ENCODE measurements around the gene BANP. TPM values are rescaled to one million over a fixed set of nuclear protein-coding genes. Genes with fewer than 3 reads are reported as not detected.
"Not testable (repeated sequence)": the region's sequence is repeated elsewhere in the genome, so short reads cannot be mapped to it uniquely, and the experiment has no call there.

Gene BANP
- total RNA-seq, 1 donor from 2014 or later: 29.7 TPM

GRCh38 chr16:88020516-88020885 is 69.3 kb downstream of the BANP start:
- H3K9me3 ChIP-seq: no peaks in the 10 kb centered on the region
- no peaks in the 10 kb centered on the region for H3K27me3 ChIP-seq (ENCODE audit: low read depth)
- TF ChIP-seq CTCF (IDR thresholded peaks at IDR 0.05): no peak
- ATAC-seq (no peak), DNase-seq (no peak)
- intact Hi-C loops (cut with DNase I): no loop called here
- H3K4me3 ChIP-seq: no peak overlapping the region
- H3K36me3 ChIP-seq: peaks cover 25% of the 10 kb centered on the region
- H3K27ac ChIP-seq: no peak overlapping the region
- H3K4me1 ChIP-seq: no peaks in the 10 kb centered on the region

DNA sequence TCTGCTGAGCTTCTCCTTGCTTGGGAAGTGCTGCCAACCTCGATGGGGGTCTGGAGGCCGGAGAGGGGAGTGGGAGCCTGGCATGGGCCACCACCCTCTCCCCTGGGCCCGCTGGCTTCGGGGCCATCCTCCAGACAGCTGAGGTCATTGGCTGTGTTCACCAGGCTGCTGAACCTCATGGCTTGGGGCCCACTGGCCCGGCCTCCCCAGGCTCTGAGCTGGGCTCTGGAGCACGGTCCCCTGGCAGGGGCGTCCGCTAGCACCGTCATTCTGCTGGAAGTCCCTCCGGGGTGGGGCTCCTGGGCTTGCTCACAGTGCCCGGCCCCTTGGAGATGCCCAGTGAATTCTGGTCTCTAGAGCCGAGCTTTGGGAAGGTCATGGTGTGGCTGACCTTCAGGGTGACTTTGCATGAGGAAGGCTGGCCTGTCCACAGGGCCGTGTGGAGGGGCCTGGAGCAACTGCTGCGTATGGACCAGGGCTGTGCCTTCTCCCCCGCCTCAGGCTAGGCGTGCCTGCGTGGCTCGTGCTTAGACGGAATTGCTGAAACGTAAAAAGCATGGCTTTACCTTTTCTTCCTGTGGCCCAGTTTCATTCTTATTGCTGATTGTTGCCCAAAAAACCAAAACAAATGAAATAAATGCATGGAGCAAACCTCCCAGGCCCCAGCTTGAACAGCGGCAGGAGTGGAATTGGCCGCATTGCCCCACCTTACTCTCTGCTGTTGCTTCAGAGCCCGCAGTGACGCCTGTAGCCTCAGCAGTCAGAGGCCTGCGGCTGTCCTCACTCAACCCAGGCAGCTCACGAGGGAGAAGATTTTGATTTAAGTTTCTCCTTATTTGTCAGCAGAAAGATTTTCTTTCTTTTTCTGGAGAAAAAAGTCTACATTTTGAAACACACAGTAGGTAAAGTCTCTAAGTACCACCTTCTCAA is 70.1 kb downstream of the BANP start:
- H3K27me3 ChIP-seq (ENCODE audit: low read depth); H3K27ac ChIP-seq; ATAC-seq; H3K9me3 ChIP-seq; DNase-seq; H3K4me3 ChIP-seq; H3K4me1 ChIP-seq; intact Hi-C loops (cut with DNase I): not testable (repeated sequence)
- peaks cover 25% of the 10 kb centered on the region for H3K36me3 ChIP-seq

- no peaks in the 10 kb centered on the region for H3K4me1 ChIP-seq
- DNase-seq (no peak), ATAC-seq (no peak)
- no peaks in the 10 kb centered on the region for H3K27me3 ChIP-seq (ENCODE audit: low read depth)
- H3K4me3 ChIP-seq: no peak overlapping the region
- peaks cover 27% of the 10 kb centered on the region for H3K36me3 ChIP-seq
- no peak for TF ChIP-seq CTCF (IDR thresholded peaks at IDR 0.05)
- no peak overlapping the region for H3K27ac ChIP-seq
- H3K9me3 ChIP-seq: no peaks in the 10 kb centered on the region
- intact Hi-C loops (cut with DNase I): no loop called here
These were observed 71.1 kb downstream of the BANP start for GRCh38 chr16:88022076-88023042.

- Histone ChIP-seq H3K4me1 (no peaks in the 10 kb centered on the region), H3K36me3 (peaks cover 30% of the 10 kb centered on the region), H3K27ac (no peak overlapping the region), H3K27me3 (ENCODE audit: low read depth) (no peaks in the 10 kb centered on the region), H3K4me3 (no peak overlapping the region), H3K9me3 (no peaks in the 10 kb centered on the region)
- ATAC-seq (no peak), DNase-seq (no peak)
- intact Hi-C loops (cut with DNase I): no loop called here
- no peak for TF ChIP-seq CTCF (IDR thresholded peaks at IDR 0.05)
These were observed 72.1 kb downstream of the BANP start for GRCh38 chr16:88023366-88023765.

GRCh38 chr16:88023786-88024185 is 72.6 kb downstream of the BANP start:
- no peak overlapping the region for H3K27ac ChIP-seq
- H3K9me3 ChIP-seq: no peaks in the 10 kb centered on the region
- no peaks in the 10 kb centered on the region for H3K27me3 ChIP-seq (ENCODE audit: low read depth)
- H3K4me3 ChIP-seq: no peak overlapping the region
- TF ChIP-seq CTCF (IDR thresholded peaks at IDR 0.05): no peak
- H3K4me1 ChIP-seq: no peaks in the 10 kb centered on the region
- H3K36me3 ChIP-seq: peaks cover 26% of the 10 kb centered on the region
- intact Hi-C loops (cut with DNase I): no loop called here
- ATAC-seq (no peak), DNase-seq (no peak)

All from lower lobe of right lung (tissue), 2 donors.